GM21390 (cell line): ENCODE measurements around the gene EIF6.
A peak's percentile ranks its signal among the peaks of the same experiment; 100 is the strongest.
"Not testable (repeated sequence)": the region's sequence is repeated elsewhere in the genome, so short reads cannot be mapped to it uniquely, and the experiment has no call there.

ENCODE experiments used
- ATAC-seq: cut with Tn5 transposase; IDR thresholded peaks from one replicate; pipeline ENCODE4 v1.9.1; 2021; ENCODE audit not compliant: unreplicated experiment

The EIF6 gene

GRCh38 chr20:35262731-35263531 lies 21.6 kb downstream of the EIF6 start:
- not testable (repeated sequence) for ATAC-seq

- not testable (repeated sequence) for ATAC-seq
These were observed 22.3 kb downstream of the EIF6 start for GRCh38 chr20:35262321-35262720.

GRCh38 chr20:35260426-35260825 lies 24.1 kb downstream of the EIF6 start:
- no peak for ATAC-seq

- no peak for ATAC-seq
These were observed 27.2 kb downstream of the EIF6 start for GRCh38 chr20:35257175-35257909.

- ATAC-seq = no peak
These were observed 30.0 kb downstream of the EIF6 start for GRCh38 chr20:35254448-35254999.

GRCh38 chr20:35253010-35253409 lies 31.6 kb downstream of the EIF6 start:
- no peak for ATAC-seq

GRCh38 chr20:35252598-35252997 lies 32.0 kb downstream of the EIF6 start:
- ATAC-seq = not testable (repeated sequence)

GRCh38 chr20:35252037-35252461 lies 32.5 kb downstream of the EIF6 start:
- ATAC-seq = peak; percentile 76

GRCh38 chr20:35251613-35251940 lies 33.0 kb downstream of the EIF6 start:
- ATAC-seq = no peak

GRCh38 chr20:35248641-35249475 lies 35.7 kb downstream of the EIF6 start:
- no peak for ATAC-seq

GRCh38 chr20:35246723-35247122 lies 37.8 kb downstream of the EIF6 start:
- ATAC-seq = no peak

GRCh38 chr20:35243986-35244385 lies 40.6 kb downstream of the EIF6 start:
- ATAC-seq = no peak

GRCh38 chr20:35243317-35243716 lies 41.3 kb downstream of the EIF6 start:
- ATAC-seq = no peak

GRCh38 chr20:35240811-35241293 lies 43.7 kb downstream of the EIF6 start:
- no peak for ATAC-seq

GRCh38 chr20:35240083-35240810 lies 44.3 kb downstream of the EIF6 start:
- no peak for ATAC-seq

- no peak for ATAC-seq
These were observed 45.8 kb downstream of the EIF6 start for GRCh38 chr20:35238735-35239134.

- no peak for ATAC-seq
These were observed 46.4 kb downstream of the EIF6 start for GRCh38 chr20:35238170-35238569.

GRCh38 chr20:35237486-35237885 lies 47.1 kb downstream of the EIF6 start:
- no peak for ATAC-seq

- no peak for ATAC-seq
These were observed 48.7 kb downstream of the EIF6 start for GRCh38 chr20:35235881-35236280.

GRCh38 chr20:35232575-35232974 lies 52.0 kb downstream of the EIF6 start:
- no peak for ATAC-seq
